ENCODE results near the gene NFKBIE. TPM values are rescaled to one million over a fixed set of nuclear protein-coding genes. Genes with fewer than 3 reads are reported as not detected.

Gene NFKBIE
- total RNA-seq, 1 experiment from 2014 or later, result 7.4 TPM

GRCh38 chr6:44270526-44271405, 5.4 kb upstream of the NFKBIE start:
- intact Hi-C loops (cut with micrococcal nuclease), result no loop called here
- Histone ChIP-seq H3K4me3 (ENCODE audit: low read length) (no peak overlapping the region), H3F3A (ENCODE audit: low read length, unreplicated experiment) (no peaks in the 10 kb centered on the region), H4K20me1 (ENCODE audit: low read length) (no peaks in the 10 kb centered on the region), H3K27me3 (ENCODE audit: low read length) (peaks cover 33% of the 10 kb centered on the region), H3K4me1 (ENCODE audit: insufficient read depth, low read length) (no peaks in the 10 kb centered on the region), H2AFZ (ENCODE audit: low read length) (no peak overlapping the region), H3K36me3 (ENCODE audit: low read depth, low read length) (no peaks in the 10 kb centered on the region), H3K9ac (ENCODE audit: low read length) (no peak overlapping the region), H3K9me3 (ENCODE audit: low read length) (no peaks in the 10 kb centered on the region), H3K9me2 (replicated peaks; ENCODE audit: low read length) (no peaks in the 10 kb centered on the region), H3K79me2 (ENCODE audit: low read length) (no peaks in the 10 kb centered on the region), H3K4me2 (ENCODE audit: low read length) (no peak overlapping the region), H3K27ac (ENCODE audit: low read length) (no peak overlapping the region)
- ChIA-PET POLR2A (ENCODE audit: unreplicated experiment) (interaction anchor here (0.6 kb wide), 1 partner anchor 67 kb away, joined by 5 read pairs; no protein-coding TSS in a partner anchor), CTCF (no interaction called here)
- no TSS peak for BruUV-seq (replicated peaks)
- no peak for DNase-seq
- TF ChIP-seq CTCF (conservative IDR thresholded peaks at IDR 0.05; ENCODE audit: low read depth, low read length), result no peak
- TF ChIP-seq EZH2 (IDR thresholded peaks at IDR 0.05; ENCODE audit: low read length, unreplicated experiment), result no peak
- no peak for TF ChIP-seq EZH2phosphoT487 (IDR thresholded peaks at IDR 0.05; ENCODE audit: borderline replicate concordance, low read length)
- no peak for ATAC-seq

GRCh38 chr6:44269921-44270525, 4.7 kb upstream of the NFKBIE start, which contains the start of gene TMEM151B:
TSS of gene TMEM151B (plus strand) at chr6:44270450. CDS start at chr6:44270743, 293 bp downstream.
- Histone ChIP-seq H3K4me2 (ENCODE audit: low read length) (no peak within 1 kb of the TSS), H3K9me3 (ENCODE audit: low read length) (no peaks in the 10 kb centered on the region), H3K9me2 (replicated peaks; ENCODE audit: low read length) (no peaks in the 10 kb centered on the region), H3K4me3 (ENCODE audit: low read length) (no peak within 1 kb of the TSS), H3K79me2 (ENCODE audit: low read length) (no peaks in the 10 kb centered on the region), H4K20me1 (ENCODE audit: low read length) (no peaks in the 10 kb centered on the region), H3F3A (ENCODE audit: low read length, unreplicated experiment) (no peaks in the 10 kb centered on the region), H3K4me1 (ENCODE audit: insufficient read depth, low read length) (no peaks in the 10 kb centered on the region), H2AFZ (ENCODE audit: low read length) (no peak within 1 kb of the TSS), H3K27ac (ENCODE audit: low read length) (no peak within 1 kb of the TSS), H3K27me3 (ENCODE audit: low read length) (peaks cover 33% of the 10 kb centered on the region), H3K36me3 (ENCODE audit: low read depth, low read length) (no peaks in the 10 kb centered on the region), H3K9ac (ENCODE audit: low read length) (no peak within 1 kb of the TSS)
- ChIA-PET CTCF (no interaction called here), POLR2A (ENCODE audit: unreplicated experiment) (no interaction called here)
- TF ChIP-seq EZH2phosphoT487 (IDR thresholded peaks at IDR 0.05; ENCODE audit: borderline replicate concordance, low read length) (no peak), EZH2 (IDR thresholded peaks at IDR 0.05; ENCODE audit: low read length, unreplicated experiment) (no peak), CTCF (conservative IDR thresholded peaks at IDR 0.05; ENCODE audit: low read depth, low read length) (no peak)
- ATAC-seq, result no peak
- BruUV-seq (replicated peaks), result no TSS peak
- no peak for DNase-seq
- intact Hi-C loops (cut with micrococcal nuclease), result loop anchor here (5.0 kb wide), 1 partner anchor 32 kb away; no protein-coding TSS in a partner anchor
